ENCODE data around the gene BHLHA15. TPM values are rescaled to one million over a fixed set of nuclear protein-coding genes. Genes with fewer than 3 reads are reported as not detected.

BHLHA15 gene
- total RNA-seq, 1 donor from 2014 or later, result not detected

GRCh38 chr7:98166668-98166970, 44.6 kb upstream of the BHLHA15 start:
- DNase-seq, result no peak
- Histone ChIP-seq H3K36me3 (peaks cover 5% of the 10 kb centered on the region), H3K4me3 (no peak overlapping the region), H3K27me3 (ENCODE audit: low read depth) (no peaks in the 10 kb centered on the region), H3K9me3 (replicated peaks) (no peaks in the 10 kb centered on the region), H3K4me1 (peaks cover 31% of the 10 kb centered on the region), H3K27ac (replicated peaks) (no peak overlapping the region)
- no peak for TF ChIP-seq CTCF (IDR thresholded peaks at IDR 0.05; ENCODE audit: borderline replicate concordance)
- intact Hi-C loops (cut with micrococcal nuclease), result loop anchor here (5.0 kb wide), 2 partner anchors 59 to 144 kb away; partner anchors contain the start of gene LMTK2

- intact Hi-C loops (cut with micrococcal nuclease), result loop anchor here (5.0 kb wide), 2 partner anchors 60 to 145 kb away; partner anchors contain the start of gene LMTK2
- Histone ChIP-seq H3K27ac (replicated peaks) (no peak overlapping the region), H3K36me3 (peaks cover 15% of the 10 kb centered on the region), H3K9me3 (replicated peaks) (no peaks in the 10 kb centered on the region), H3K27me3 (ENCODE audit: low read depth) (no peaks in the 10 kb centered on the region), H3K4me1 (peaks cover 31% of the 10 kb centered on the region), H3K4me3 (no peak overlapping the region)
- no peak for DNase-seq
- TF ChIP-seq CTCF (IDR thresholded peaks at IDR 0.05; ENCODE audit: borderline replicate concordance), result no peak
Observed at GRCh38 chr7:98167653-98168052, 43.6 kb upstream of the BHLHA15 start.

GRCh38 chr7:98168181-98168903, 42.9 kb upstream of the BHLHA15 start:
- DNase-seq, result no peak
- no peak overlapping the region for H3K4me3 ChIP-seq
- H3K9me3 ChIP-seq (replicated peaks), result no peaks in the 10 kb centered on the region
- TF ChIP-seq CTCF (IDR thresholded peaks at IDR 0.05; ENCODE audit: borderline replicate concordance), result peak; percentile 90
- peaks cover 19% of the 10 kb centered on the region for H3K36me3 ChIP-seq
- H3K27me3 ChIP-seq (ENCODE audit: low read depth), result no peaks in the 10 kb centered on the region
- peaks cover 29% of the 10 kb centered on the region for H3K4me1 ChIP-seq
- intact Hi-C loops (cut with micrococcal nuclease), result loop anchor here (5.0 kb wide), 2 partner anchors 61 to 146 kb away; partner anchors contain the start of gene LMTK2
- no peak overlapping the region for H3K27ac ChIP-seq (replicated peaks)

GRCh38 chr7:98168904-98169621, 42.2 kb upstream of the BHLHA15 start:
- Histone ChIP-seq H3K4me1 (peaks cover 28% of the 10 kb centered on the region), H3K27ac (replicated peaks) (no peak overlapping the region), H3K4me3 (no peak overlapping the region), H3K27me3 (ENCODE audit: low read depth) (no peaks in the 10 kb centered on the region), H3K36me3 (peaks cover 19% of the 10 kb centered on the region), H3K9me3 (replicated peaks) (no peaks in the 10 kb centered on the region)
- DNase-seq, result no peak
- TF ChIP-seq CTCF (IDR thresholded peaks at IDR 0.05; ENCODE audit: borderline replicate concordance), result no peak
- intact Hi-C loops (cut with micrococcal nuclease), result loop anchor here (5.0 kb wide), 2 partner anchors 62 to 147 kb away; partner anchors contain the start of gene LMTK2

- H3K27ac ChIP-seq (replicated peaks), result no peak overlapping the region
- H3K4me3 ChIP-seq, result no peak overlapping the region
- peaks cover 31% of the 10 kb centered on the region for H3K36me3 ChIP-seq
- no peak for TF ChIP-seq CTCF (IDR thresholded peaks at IDR 0.05; ENCODE audit: borderline replicate concordance)
- no peaks in the 10 kb centered on the region for H3K9me3 ChIP-seq (replicated peaks)
- DNase-seq, result no peak
- intact Hi-C loops (cut with micrococcal nuclease), result no loop called here
- no peaks in the 10 kb centered on the region for H3K27me3 ChIP-seq (ENCODE audit: low read depth)
- peaks cover 37% of the 10 kb centered on the region for H3K4me1 ChIP-seq
Observed at GRCh38 chr7:98170966-98171365, 40.3 kb upstream of the BHLHA15 start.
